ENCODE measurements around the gene HBQ1.
"Not testable (repeated sequence)": the region's sequence is repeated elsewhere in the genome, so short reads cannot be mapped to it uniquely, and the experiment has no call there.

Gene HBQ1

GRCh38 chr16:160691-161190 lies 19.5 kb upstream of the HBQ1 start:
- no peak for DNase-seq (ENCODE audit: low read depth in 2 of 2)

GRCh38 chr16:162271-162991 lies 17.8 kb upstream of the HBQ1 start:
- DNase-seq (ENCODE audit: low read depth in 2 of 2): no peak

- not testable (repeated sequence) for DNase-seq (ENCODE audit: low read depth in 2 of 2)
Measured at GRCh38 chr16:163139-163538, 17.1 kb upstream of the HBQ1 start.

GRCh38 chr16:163696-164095 lies 16.6 kb upstream of the HBQ1 start:
- DNase-seq (ENCODE audit: low read depth in 2 of 2): not testable (repeated sequence)

GRCh38 chr16:164134-164823 lies 16.0 kb upstream of the HBQ1 start:
- DNase-seq (ENCODE audit: low read depth in 2 of 2): not testable (repeated sequence)

- no peak for DNase-seq (ENCODE audit: low read depth in 2 of 2)
Measured at GRCh38 chr16:164827-165538, 15.3 kb upstream of the HBQ1 start.

GRCh38 chr16:165539-166374 lies 14.5 kb upstream of the HBQ1 start, which contains the start of gene HBM:
Gene HBM (plus strand): TSS chr16:165978. CDS start chr16:165998, 20 bp downstream.
- DNase-seq (ENCODE audit: low read depth in 2 of 2): no peak

GRCh38 chr16:166375-167121 lies 13.7 kb upstream of the HBQ1 start:
- no peak for DNase-seq (ENCODE audit: low read depth in 2 of 2)

GRCh38 chr16:167122-167690 lies 13.1 kb upstream of the HBQ1 start:
- DNase-seq (ENCODE audit: low read depth in 2 of 2): no peak

GRCh38 chr16:168424-168823 lies 11.8 kb upstream of the HBQ1 start:
- no peak for DNase-seq (ENCODE audit: low read depth in 2 of 2)

- DNase-seq (ENCODE audit: low read depth in 2 of 2): no peak
Measured at GRCh38 chr16:169014-169413, 11.2 kb upstream of the HBQ1 start.

GRCh38 chr16:170088-170507 lies 10.2 kb upstream of the HBQ1 start:
- DNase-seq (ENCODE audit: low read depth in 2 of 2): not testable (repeated sequence)

- no peak for DNase-seq (ENCODE audit: low read depth in 2 of 2)
Measured at GRCh38 chr16:170788-171187, 9.5 kb upstream of the HBQ1 start.

- DNase-seq (ENCODE audit: low read depth in 2 of 2): not testable (repeated sequence)
Measured at GRCh38 chr16:172374-172941, 7.8 kb upstream of the HBQ1 start, which contains the start of gene HBA2. Gene HBA2 (plus strand): TSS chr16:172876. CDS start chr16:172913, 37 bp downstream.

- not testable (repeated sequence) for DNase-seq (ENCODE audit: low read depth in 2 of 2)
Measured at GRCh38 chr16:173211-173854, 6.9 kb upstream of the HBQ1 start.

- DNase-seq (ENCODE audit: low read depth in 2 of 2): not testable (repeated sequence)
Measured at GRCh38 chr16:173928-174769, 6.1 kb upstream of the HBQ1 start.

GRCh38 chr16:175011-175949 lies 5.0 kb upstream of the HBQ1 start:
- no peak for DNase-seq (ENCODE audit: low read depth in 2 of 2)
